GM12878 (cell line): Measurements from ENCODE around the gene LRRTM1. TPM values are rescaled to one million over a fixed set of nuclear protein-coding genes. Genes with fewer than 3 reads are reported as not detected.

Experiments
- ATAC-seq: fragments of 200-7000 bp; cut with Tn5 transposase; 3 replicates; pipeline ENCODE4 v1.9.1; 2020; ENCODE audit warnings: mild to moderate bottlenecking, moderate library complexity
- BruUV-seq: library from RNA; stranded (reverse); fragments of 400-500 nt; replicated peaks from 2 replicates; lab custom pipeline; 2021; lab: Mats Ljungman, UMichigan
- CTCF ChIA-PET: fragments of 300-600 bp; sonication (Branson Sonifier 250); formaldehyde crosslinking; extraction: SDS; loops from one replicate; lab custom pipeline; 2021; ENCODE audit warnings: inconsistent platforms; lab: Yijun Ruan, JAX
- POLR2A ChIA-PET: fragments of 350-600 bp; formaldehyde crosslinking; extraction: SDS; loops from one replicate; lab custom pipeline; 2021; ENCODE audit warnings: inconsistent platforms; lab: Charles Lee
- RAD21 ChIA-PET: fragments of 300-600 bp; sonication (Branson Sonifier 250); formaldehyde crosslinking; loops from one replicate; lab custom pipeline; 2023; ENCODE audit warnings: antibody characterized with exemption; ENCODE audit not compliant: unreplicated experiment; lab: Charles Lee
- SMC1A ChIA-PET: fragments of 300-600 bp; sonication (Branson Sonifier 250); formaldehyde crosslinking; loops from one replicate; lab custom pipeline; 2023; ENCODE audit not compliant: unreplicated experiment, uncharacterized antibody; lab: Charles Lee
- DNase-seq: peaks from one replicate; pipeline ENCODE4 v3.0.0-alpha.2; 2011; ENCODE audit warnings: low read depth, low spot score
- FAIRE-seq: peaks from 3 replicates; lab custom pipeline; 2011; peaks lifted over from hg19 to GRCh38; lab: Jason Lieb, UNC
- H2AFZ ChIP-seq: 2 replicates; pipeline ENCODE4 v1.6.0; 2011; ENCODE audit warnings: low read depth, low read length, control low read depth; ENCODE audit not compliant: control insufficient read depth
- H3K27ac ChIP-seq: 2 replicates; pipeline ENCODE4 v1.5.1; 2011; ENCODE audit warnings: control low read depth; ENCODE audit not compliant: control insufficient read depth, insufficient read depth
- H3K27me3 ChIP-seq, 2 experiments: replicated peaks in 1 of 2; 2 replicates each; pipeline versions ENCODE4 v1.6.0 to v1.6.1; 2011; ENCODE audit warnings: low read length in 1 of 2; ENCODE audit not compliant: control insufficient read depth in 2 of 2, insufficient read depth in 2 of 2
- H3K36me3 ChIP-seq, 2 experiments: 2 replicates each; pipeline ENCODE4 v1.5.1; 2011; ENCODE audit warnings: low read length in 1 of 2; ENCODE audit not compliant: control insufficient read depth in 2 of 2, insufficient read depth in 2 of 2
- H3K4me1 ChIP-seq: 2 replicates; pipeline ENCODE4 v1.6.1; 2011; ENCODE audit warnings: mild to moderate bottlenecking, low read length, moderate library complexity, mixed read lengths; ENCODE audit not compliant: control insufficient read depth, insufficient read depth
- H3K4me2 ChIP-seq: 2 replicates; pipeline ENCODE4 v1.6.0; 2011; ENCODE audit warnings: control low read depth; ENCODE audit not compliant: control insufficient read depth, insufficient read depth
- H3K4me3 ChIP-seq: fragments of 200-600 bp; sonication (generic); 2 replicates; pipeline ENCODE4 v1.5.1; 2016
- H3K79me2 ChIP-seq: 2 replicates; pipeline ENCODE4 v1.6.0; 2011; ENCODE audit warnings: low read length; ENCODE audit not compliant: control insufficient read depth, insufficient read depth
- H3K9ac ChIP-seq: 2 replicates; pipeline ENCODE4 v1.8.0; 2011; ENCODE audit warnings: low read length, control low read depth, mixed read lengths; ENCODE audit not compliant: control insufficient read depth, insufficient read depth
- H3K9me3 ChIP-seq: replicated peaks from 3 replicates; pipeline ENCODE4 v1.5.1; 2011; ENCODE audit warnings: mild to moderate bottlenecking, low read length; ENCODE audit not compliant: control insufficient read depth, insufficient read depth
- H4K20me1 ChIP-seq: 2 replicates; pipeline ENCODE4 v1.6.0; 2011; ENCODE audit not compliant: control insufficient read depth, insufficient read depth
- IKZF2 ChIP-seq, 2 experiments: fragments of 450-650 bp; IDR thresholded peaks; 2 replicates each; pipeline ENCODE4 v1.6.1; 2017; ENCODE audit warnings: mild to moderate bottlenecking in 2 of 2, moderate library complexity in 2 of 2
- RELA ChIP-seq: fragments of 450-650 bp; IDR thresholded peaks from 2 replicates; pipeline ENCODE4 v1.8.0; 2014; ENCODE audit warnings: borderline replicate concordance; ENCODE audit not compliant: partially characterized antibody
- SPI1 ChIP-seq: IDR thresholded peaks from 2 replicates; pipeline ENCODE4 v1.6.1; 2011; ENCODE audit warnings: low read depth, mild to moderate bottlenecking, low read length, moderate library complexity, borderline replicate concordance; ENCODE audit not compliant: insufficient read depth
- TBL1XR1 ChIP-seq: IDR thresholded peaks from 2 replicates; pipeline ENCODE4 v1.6.1; 2012; ENCODE audit warnings: low read depth, low read length, improper control_type of control experiment
- WGBS: methylation state at CpG from one replicate; pipeline ENCODE4 v1.1.6; 2016; ENCODE audit warnings: low lambda C conversion rate; ENCODE audit not compliant: insufficient replicate concordance, insufficient coverage; ENCODE audit errors: missing lambda C conversion rate; 5-methylcytosine and 5-hydroxymethylcytosine counted together
- in situ Hi-C: fragments of 300-500 bp; cut with MboI; formaldehyde crosslinking; loops from 9 replicates; pipeline ENCODE4 v1.14.3; 2018; ENCODE audit warnings: mixed read lengths
- intact Hi-C: fragments of 100-400 bp; cut with micrococcal nuclease; formaldehyde crosslinking; loops from one replicate; pipeline ENCODE4 v1.14.2; 2022; ENCODE audit not compliant: unreplicated experiment
- polyA plus RNA-seq, 11 experiments: library from polyadenylated mRNA; depleted of rRNA in 4 of 11; unstranded in 6 of 11; stranded (reverse) in 5 of 11; fragments of >200 nt; fragmentation: Nextera tagmentation in 4 of 11; fragmentation: Illumina TruSeq in 1 of 11; extraction: Ambion mirVana in 4 of 11; extraction: Trizol in 1 of 11; gene quantifications; 1 replicate in 1 of 11; 2 replicates in 10 of 11; pipeline versions ENCODE4 v1.2.1 to v1.2.3, GENCODE V29; 2011 to 2016; ENCODE audit warnings: inconsistent platforms in 2 of 11, missing spikeins in 2 of 11, low read depth in 1 of 11
- total RNA-seq, 4 experiments: library from RNA; depleted of rRNA in 3 of 4; stranded (reverse); fragments of >200 nt in 3 of 4; fragmentation: Illumina TruSeq in 1 of 4; extraction: Trizol in 1 of 4; gene quantifications; 2 replicates each; pipeline versions ENCODE4 v1.2.1 to v1.2.3, GENCODE V29; 2013 to 2021

Gene LRRTM1
- total and polyA plus RNA-seq, 10 of the 15 experiments (the other 5 are each of a cell fraction or from before 2014, with no cell fraction given): not detected

DNA sequence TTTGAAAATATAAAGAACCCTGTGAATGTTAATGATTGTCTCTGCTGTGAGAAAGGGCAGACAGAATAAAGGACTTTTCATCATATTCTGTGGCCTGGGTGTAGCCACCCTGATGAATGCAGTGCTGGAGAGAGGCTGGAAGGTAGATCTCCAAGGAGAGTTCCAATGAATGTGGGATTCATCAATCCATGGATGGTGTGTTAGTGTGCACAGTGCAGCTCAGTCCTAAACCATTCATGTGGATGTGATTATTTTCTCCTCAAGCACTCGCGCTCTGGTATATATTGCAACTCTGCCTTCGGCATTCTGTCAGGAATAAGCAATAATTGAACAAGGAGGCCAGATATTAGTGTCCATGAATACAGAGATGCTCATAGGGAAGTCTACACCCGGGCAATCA, 47.1 kb downstream of the LRRTM1 start:
- ATAC-seq (no peak), FAIRE-seq (no peak), DNase-seq (no peak)
- 48% methylated on average over 4 of the region's 4 CpGs for whole genome bisulfite sequencing
- no peak overlapping the region for H3K27ac ChIP-seq
- no peak overlapping the region for H2AFZ ChIP-seq
- ChIA-PET CTCF (interaction anchor here (0.6 to 2.6 kb wide), 2 partner anchors 18 to 234 kb away, joined by 3 to 8 read pairs; no protein-coding TSS in a partner anchor), SMC1A (interaction anchor here (0.6 to 0.7 kb wide), 2 partner anchors 14 to 801 kb away, joined by 3 read pairs; no protein-coding TSS in a partner anchor), RAD21 (interaction anchor here (3.2 kb wide), 1 partner anchor 242 kb away, joined by 17 read pairs; no protein-coding TSS in a partner anchor), POLR2A (no interaction called here)
- no peak overlapping the region for H3K4me2 ChIP-seq
- H3K36me3 ChIP-seq: no peaks in the 10 kb centered on the region
- H3K27me3 ChIP-seq: peaks cover 0 to 1% of the 10 kb centered on the region in 2 experiments; a peak in 2 of 4 replicates
- no peak overlapping the region for H3K9ac ChIP-seq
- in situ Hi-C loops: no loop called here
- no peaks in the 10 kb centered on the region for H4K20me1 ChIP-seq
- BruUV-seq: no TSS peak
- intact Hi-C loops: loop anchor here (10.0 kb wide), 1 partner anchor 237 kb away; no protein-coding TSS in a partner anchor
- no peaks in the 10 kb centered on the region for H3K9me3 ChIP-seq
- H3K4me3 ChIP-seq: no peak overlapping the region
- TF ChIP-seq IKZF2 (IDR thresholded peaks at IDR 0.05) (no peak), RELA (no peak)
- TF ChIP-seq, all 136 proteins: peak for 0
- H3K79me2 ChIP-seq: no peaks in the 10 kb centered on the region
- H3K4me1 ChIP-seq: no peaks in the 10 kb centered on the region

DNA sequence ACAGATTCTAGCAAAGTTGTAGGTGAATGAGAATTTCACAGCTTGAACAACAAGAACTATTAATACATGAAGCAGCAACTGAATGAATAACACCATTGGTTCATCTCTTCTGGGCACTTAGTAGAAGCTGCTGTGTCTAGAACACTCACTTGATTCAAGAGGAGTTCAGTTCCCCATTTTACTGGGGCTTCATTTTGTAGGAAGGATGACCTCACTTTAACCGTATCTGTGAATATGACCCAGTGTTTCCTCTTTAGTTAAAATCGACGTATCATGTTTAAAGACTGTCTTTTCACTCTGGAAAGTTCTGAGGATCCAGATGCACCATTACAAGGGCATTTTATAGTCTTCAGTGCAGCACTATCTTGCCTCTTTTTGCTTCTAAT, 47.8 kb downstream of the LRRTM1 start:
- Histone ChIP-seq H2AFZ (no peak overlapping the region), H3K79me2 (no peaks in the 10 kb centered on the region), H3K36me3 (no peaks in the 10 kb centered on the region), H4K20me1 (no peaks in the 10 kb centered on the region), H3K4me3 (no peak overlapping the region), H3K9me3 (no peaks in the 10 kb centered on the region), H3K27ac (no peak overlapping the region), H3K27me3 (peaks cover 0 to 1% of the 10 kb centered on the region in 2 experiments; a peak in 2 of 4 replicates), H3K4me2 (no peak overlapping the region)
- in situ Hi-C loops: no loop called here
- ChIA-PET POLR2A (no interaction called here), SMC1A (interaction anchor here (0.6 to 0.7 kb wide), 2 partner anchors 13 to 802 kb away, joined by 3 read pairs; no protein-coding TSS in a partner anchor), CTCF (interaction anchor here (0.6 to 1.7 kb wide), 5 partner anchors 18 to 243 kb away, joined by 3 to 8 read pairs (median 3); no protein-coding TSS in a partner anchor)
- WGBS: 18% methylated on average over 3 of the region's 3 CpGs
- BruUV-seq: no TSS peak
- DNase-seq: no peak
- TF ChIP-seq SPI1 (0 out of 2 replicates have a peak, but pooled peaks have one; percentile 21), TBL1XR1 (no peak)
- TF ChIP-seq, all 136 proteins: peak for 1
- peak; percentile 28; the same call in 2 of the 3 replicates for ATAC-seq
- RAD21 ChIA-PET: interaction anchor here (3.2 kb wide), 1 partner anchor 242 kb away, joined by 17 read pairs; no protein-coding TSS in a partner anchor
- Histone ChIP-seq H3K9ac (no peak overlapping the region), H3K4me1 (no peaks in the 10 kb centered on the region)
- FAIRE-seq: no peak
- intact Hi-C loops: loop anchor here (10.0 kb wide), 1 partner anchor 238 kb away; no protein-coding TSS in a partner anchor
